ENCODE data around the gene B4GALNT4. TPM values are rescaled to one million over a fixed set of nuclear protein-coding genes. Genes with fewer than 3 reads are reported as not detected.

The B4GALNT4 gene
- total and polyA plus RNA-seq, 2 of the 8 experiments (the other 6 are each of a cell fraction or from before 2014, with no cell fraction given), result 40.9 to 76.3 TPM

DNA sequence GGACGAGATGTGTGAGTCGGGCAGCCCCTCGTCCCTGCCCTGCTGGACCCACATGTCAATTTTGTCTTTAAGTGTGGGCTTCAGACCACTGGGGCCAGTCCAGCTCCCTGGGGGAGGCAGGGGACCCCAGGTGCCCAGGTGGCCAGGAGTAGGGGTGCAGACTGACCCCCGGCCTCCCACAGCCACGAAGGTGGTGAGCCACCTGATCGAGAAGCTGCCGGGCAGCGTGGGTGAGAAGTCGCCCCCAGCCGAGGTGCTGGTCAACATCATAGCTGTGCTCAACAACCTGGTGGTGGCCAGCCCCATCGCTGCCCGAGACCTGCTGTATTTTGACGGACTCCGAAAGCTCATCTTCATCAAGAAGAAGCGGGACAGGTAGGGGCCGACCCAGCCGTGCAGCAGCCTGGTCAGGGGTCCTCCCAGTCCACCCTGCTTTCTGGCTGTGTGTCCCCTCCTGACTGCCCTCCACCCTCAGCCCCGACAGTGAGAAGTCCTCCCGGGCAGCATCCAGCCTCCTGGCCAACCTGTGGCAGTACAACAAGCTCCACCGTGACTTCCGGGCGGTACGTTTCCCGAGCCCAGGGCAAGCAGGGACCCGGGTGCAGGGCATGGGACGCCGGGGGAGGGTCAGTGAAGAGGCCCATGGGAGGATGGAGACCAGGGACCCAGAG lies 34.6 kb downstream of the B4GALNT4 start (continued):
- TF ChIP-seq NRF1 (IDR thresholded peaks at IDR 0.05; ENCODE audit: low read depth, low read length) (no peak), POLR2AphosphoS5 (IDR thresholded peaks at IDR 0.05; ENCODE audit: low read depth, low read length) (no peak), BACH1 (IDR thresholded peaks at IDR 0.05; ENCODE audit: low read length) (no peak), POLR2A (IDR thresholded peaks at IDR 0.05; ENCODE audit: control extremely low read depth in 1 of 2, low read depth in 2 of 2, low read length in 2 of 2) (no peak)

Measured in H1 (cell line).